IPS-15b (cell line): ENCODE results near the gene MYO5A.
"Not testable (repeated sequence)": the region's sequence is repeated elsewhere in the genome, so short reads cannot be mapped to it uniquely, and the experiment has no call there.

ENCODE experiments used
- H3K27me3 ChIP-seq: one replicate; pipeline ENCODE4 v1.6.1; 2013; ENCODE audit warnings: low read length; ENCODE audit not compliant: control insufficient read depth, insufficient read depth
- H3K36me3 ChIP-seq: one replicate; pipeline ENCODE4 v1.6.1; 2013; ENCODE audit warnings: low read length; ENCODE audit not compliant: control insufficient read depth, insufficient read depth
- H3K4me1 ChIP-seq: one replicate; pipeline ENCODE4 v1.6.1; 2013; ENCODE audit warnings: mild to moderate bottlenecking, low read length; ENCODE audit not compliant: control insufficient read depth, insufficient read depth
- H3K4me3 ChIP-seq: one replicate; pipeline ENCODE4 v1.5.1; 2013; ENCODE audit warnings: low read depth, low read length
- H3K9ac ChIP-seq: one replicate; pipeline ENCODE4 v1.6.1; 2013; ENCODE audit warnings: low read depth, mild to moderate bottlenecking, low read length
- H3K9me3 ChIP-seq: one replicate; pipeline ENCODE4 v1.6.1; 2013; ENCODE audit warnings: mild to moderate bottlenecking, low read length; ENCODE audit not compliant: control insufficient read depth, insufficient read depth

The MYO5A gene

DNA sequence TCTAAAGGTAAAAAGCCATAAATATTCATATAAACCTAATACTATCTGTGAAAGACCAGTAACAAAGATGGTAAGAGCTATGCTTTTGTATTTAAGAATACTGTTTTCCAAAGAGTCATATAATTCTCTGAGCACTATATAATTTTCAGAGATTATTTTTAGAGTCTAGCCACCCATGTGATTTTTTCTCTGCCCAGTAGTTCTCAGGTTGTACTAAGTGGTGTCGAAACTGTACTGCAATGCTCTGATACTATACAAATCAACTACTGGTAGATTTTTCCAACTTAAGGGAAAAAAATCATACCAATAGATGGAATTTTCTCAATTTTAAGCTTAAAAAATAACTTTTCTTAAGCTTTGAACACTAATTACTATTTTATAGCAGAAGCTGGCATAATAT is 104.8 kb downstream of the MYO5A start:
- Histone ChIP-seq H3K9me3 (no peaks in the 10 kb centered on the region), H3K36me3 (peaks cover 4% of the 10 kb centered on the region), H3K4me1 (no peaks in the 10 kb centered on the region), H3K9ac (no peak overlapping the region), H3K4me3 (no peak overlapping the region), H3K27me3 (no peaks in the 10 kb centered on the region)

DNA sequence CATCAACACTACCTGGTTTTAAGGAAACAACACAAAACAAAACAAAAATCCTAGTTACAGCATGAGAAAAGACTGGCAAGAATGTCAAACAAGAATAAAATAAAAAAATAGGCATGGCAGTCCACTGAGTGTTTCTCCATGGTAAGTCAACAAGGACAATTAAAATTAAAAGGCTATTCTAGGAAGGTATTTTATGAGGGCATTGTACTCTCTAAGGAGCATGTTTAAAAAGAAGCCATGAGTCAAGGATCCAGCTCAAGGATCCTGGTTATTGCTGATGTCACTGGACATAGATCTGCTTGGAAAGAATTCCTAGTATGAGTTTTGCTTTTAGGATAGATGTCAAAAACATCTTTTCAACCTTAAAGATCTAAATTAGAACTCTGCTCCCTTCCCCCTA is 106.7 kb downstream of the MYO5A start:
- Histone ChIP-seq H3K27me3 (no peaks in the 10 kb centered on the region), H3K9ac (no peak overlapping the region), H3K4me3 (no peak overlapping the region), H3K9me3 (no peaks in the 10 kb centered on the region), H3K4me1 (no peaks in the 10 kb centered on the region), H3K36me3 (peaks cover 4% of the 10 kb centered on the region)

DNA sequence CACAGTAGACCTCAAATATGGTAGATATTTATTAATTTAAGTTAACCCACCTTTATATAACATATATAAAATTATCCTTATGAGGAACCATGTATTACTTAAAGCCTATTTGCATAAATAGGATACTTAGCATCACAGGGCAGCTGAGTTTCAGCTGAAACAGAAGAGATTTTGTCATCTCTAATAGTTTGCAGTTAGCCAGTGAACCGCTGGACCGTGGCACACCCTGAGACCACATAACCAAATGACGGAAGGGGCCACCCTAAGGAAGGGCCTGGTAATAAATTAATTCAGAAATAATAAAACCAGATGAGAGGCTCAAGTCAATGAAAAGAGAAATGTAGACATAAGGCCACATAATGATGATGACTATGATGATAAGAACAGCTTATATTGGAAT is 107.7 kb downstream of the MYO5A start:
- no peaks in the 10 kb centered on the region for H3K4me1 ChIP-seq
- no peak overlapping the region for H3K9ac ChIP-seq
- peaks cover 4% of the 10 kb centered on the region for H3K36me3 ChIP-seq
- no peaks in the 10 kb centered on the region for H3K27me3 ChIP-seq
- no peak overlapping the region for H3K4me3 ChIP-seq
- no peaks in the 10 kb centered on the region for H3K9me3 ChIP-seq

DNA sequence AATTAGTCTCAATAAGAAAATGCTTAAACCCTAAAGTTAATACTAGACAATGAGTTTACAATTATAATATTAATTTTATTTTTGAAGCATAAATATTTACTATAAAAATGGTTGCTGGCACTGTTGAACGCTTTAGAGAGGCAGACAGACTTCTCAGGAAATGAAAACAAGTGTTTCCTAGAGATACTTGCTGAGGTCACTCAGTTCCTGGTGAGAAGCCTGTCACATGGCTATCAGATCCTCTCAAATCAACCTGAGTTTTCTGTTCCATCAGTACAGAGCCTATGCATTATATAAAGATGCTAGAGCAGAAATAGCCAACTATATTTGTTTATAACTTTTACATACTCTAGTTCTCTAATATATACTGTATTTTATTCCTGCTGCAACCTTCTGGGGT is 109.2 kb downstream of the MYO5A start:
- Histone ChIP-seq H3K4me1 (no peaks in the 10 kb centered on the region), H3K4me3 (no peak overlapping the region)

DNA sequence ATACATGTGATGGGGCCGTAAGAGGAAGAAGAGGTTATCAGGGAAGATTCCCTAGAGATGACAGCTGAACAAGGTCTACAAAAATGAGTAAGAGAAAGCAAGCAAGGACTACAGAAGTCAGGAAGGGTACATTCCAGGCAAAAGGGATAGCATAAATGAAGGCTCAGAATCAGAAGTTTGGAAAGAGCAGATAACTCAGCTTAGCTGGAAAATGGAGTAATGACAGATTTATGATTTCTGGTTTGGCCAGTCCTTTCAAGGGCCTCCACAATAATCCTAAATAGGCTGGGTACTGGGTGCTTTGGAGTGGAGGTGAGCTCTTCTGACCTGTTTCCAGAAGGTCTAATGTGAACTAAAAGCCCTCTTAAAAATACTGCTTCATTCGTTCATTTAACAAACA is 110.7 kb downstream of the MYO5A start:
- Histone ChIP-seq H3K27me3 (no peaks in the 10 kb centered on the region), H3K4me1 (no peaks in the 10 kb centered on the region), H3K4me3 (no peak overlapping the region), H3K9me3 (no peaks in the 10 kb centered on the region), H3K9ac (no peak overlapping the region), H3K36me3 (no peaks in the 10 kb centered on the region)

More for the DNA sequence above, 109.2 kb downstream of the MYO5A start:
- Histone ChIP-seq H3K36me3 (no peaks in the 10 kb centered on the region), H3K9me3 (no peaks in the 10 kb centered on the region), H3K27me3 (no peaks in the 10 kb centered on the region), H3K9ac (no peak overlapping the region)

DNA sequence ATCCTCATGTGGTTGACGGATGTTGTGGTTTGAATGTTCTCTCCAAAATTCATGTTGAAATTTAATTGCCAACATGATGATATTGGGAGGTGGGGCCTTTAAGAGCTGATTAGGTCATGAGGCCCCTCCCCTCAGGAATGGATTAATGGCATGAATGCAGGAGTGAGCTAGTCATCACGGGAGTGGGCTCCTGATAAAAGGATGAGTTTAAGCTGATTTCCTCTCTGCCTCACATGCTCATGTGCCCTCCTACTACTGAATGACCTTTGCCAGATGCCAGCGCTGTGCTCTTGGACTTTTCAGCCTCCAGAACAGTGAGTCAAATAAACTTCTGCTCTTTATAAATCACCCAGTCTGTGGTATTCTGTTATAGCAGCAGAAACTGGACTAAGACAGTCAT is 111.2 kb downstream of the MYO5A start:
- no peaks in the 10 kb centered on the region for H3K27me3 ChIP-seq
- H3K36me3 ChIP-seq, result no peaks in the 10 kb centered on the region
- H3K9ac ChIP-seq, result no peak overlapping the region
- no peaks in the 10 kb centered on the region for H3K4me1 ChIP-seq
- no peaks in the 10 kb centered on the region for H3K9me3 ChIP-seq
- H3K4me3 ChIP-seq, result no peak overlapping the region

DNA sequence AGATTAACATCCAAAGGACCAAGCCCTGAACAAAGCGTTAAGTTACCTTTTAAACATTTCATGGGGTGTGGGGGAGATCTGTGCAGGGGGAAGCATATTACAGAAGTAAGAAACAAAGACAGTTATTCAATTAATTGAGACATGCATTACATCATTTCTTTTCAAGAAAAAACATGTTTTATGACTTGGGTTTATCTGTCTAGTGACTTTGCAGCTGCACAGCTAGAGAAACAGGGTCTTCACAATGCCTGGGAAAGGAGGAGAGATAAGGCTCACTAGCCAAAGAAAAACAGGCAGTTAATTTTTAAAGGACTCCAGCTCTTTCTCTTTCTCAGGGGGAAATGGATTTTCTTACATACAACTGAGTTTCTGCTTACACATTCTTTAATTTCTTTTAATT is 112.1 kb downstream of the MYO5A start:
- not testable (repeated sequence) for H3K9ac ChIP-seq, H3K9me3 ChIP-seq, H3K36me3 ChIP-seq, H3K4me1 ChIP-seq, H3K27me3 ChIP-seq, H3K4me3 ChIP-seq

DNA sequence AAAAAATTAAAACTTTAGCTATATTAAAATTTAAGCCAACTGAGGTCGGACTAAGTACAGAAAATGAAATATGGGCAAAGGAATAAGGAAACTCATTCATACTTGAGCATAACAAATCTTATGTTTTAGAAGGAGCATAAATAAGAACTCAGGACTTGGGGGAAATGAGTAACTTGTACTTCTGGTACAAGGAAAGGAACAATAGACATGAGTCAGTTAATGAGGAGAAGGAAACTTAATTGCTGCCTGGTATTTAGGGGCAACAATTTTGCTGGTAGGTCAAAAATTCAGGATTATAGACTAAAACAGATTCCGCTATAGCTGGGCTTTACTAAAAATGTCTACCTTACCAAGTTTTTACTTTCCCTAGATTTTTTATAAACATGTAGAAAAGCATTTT is 113.1 kb downstream of the MYO5A start:
- no peak overlapping the region for H3K9ac ChIP-seq
- H3K36me3 ChIP-seq, result no peaks in the 10 kb centered on the region
- no peaks in the 10 kb centered on the region for H3K4me1 ChIP-seq
- no peaks in the 10 kb centered on the region for H3K9me3 ChIP-seq
- no peaks in the 10 kb centered on the region for H3K27me3 ChIP-seq
- no peak overlapping the region for H3K4me3 ChIP-seq

DNA sequence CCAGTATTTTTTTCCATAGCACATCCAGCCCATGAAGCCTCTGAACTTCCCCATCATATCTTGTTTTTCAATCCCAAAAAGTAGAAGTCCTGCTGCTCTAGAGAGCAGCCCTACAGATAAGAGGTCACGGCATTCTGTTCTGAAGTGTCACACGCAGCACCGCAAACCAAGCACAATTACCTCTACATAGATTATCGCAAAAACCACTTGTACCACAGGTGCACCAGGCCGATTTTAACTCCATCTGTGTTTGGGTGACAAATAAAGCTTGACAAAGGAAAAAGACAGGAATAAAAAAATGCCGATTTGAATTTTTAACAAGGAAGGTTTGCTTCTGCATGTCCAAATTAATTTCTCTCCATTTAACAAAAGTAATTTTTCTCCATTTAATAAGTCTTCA is 113.7 kb downstream of the MYO5A start:
- H3K36me3 ChIP-seq, result no peaks in the 10 kb centered on the region
- H3K9me3 ChIP-seq, result no peaks in the 10 kb centered on the region
- H3K4me3 ChIP-seq, result no peak overlapping the region
- H3K27me3 ChIP-seq, result no peaks in the 10 kb centered on the region
- H3K4me1 ChIP-seq, result no peaks in the 10 kb centered on the region
- no peak overlapping the region for H3K9ac ChIP-seq

DNA sequence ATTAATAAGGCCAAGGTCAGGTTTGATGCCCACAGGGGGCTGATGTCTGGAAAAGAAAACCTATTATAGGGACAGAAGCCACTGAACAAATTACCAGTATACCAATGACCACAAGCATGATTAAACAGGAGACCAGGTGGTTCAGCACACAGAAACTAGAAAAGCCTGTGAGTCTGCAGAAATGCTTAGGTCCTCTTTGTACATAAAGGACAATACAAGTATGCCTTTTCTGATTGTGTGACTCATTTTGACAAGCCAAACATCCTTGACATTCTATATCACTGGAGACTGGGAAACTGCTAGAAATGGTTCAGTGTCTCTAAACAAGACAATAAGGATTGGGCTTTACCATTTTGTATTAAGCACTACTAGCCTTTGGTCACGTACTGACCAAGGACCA is 119.9 kb downstream of the MYO5A start:
- no peaks in the 10 kb centered on the region for H3K36me3 ChIP-seq

DNA sequence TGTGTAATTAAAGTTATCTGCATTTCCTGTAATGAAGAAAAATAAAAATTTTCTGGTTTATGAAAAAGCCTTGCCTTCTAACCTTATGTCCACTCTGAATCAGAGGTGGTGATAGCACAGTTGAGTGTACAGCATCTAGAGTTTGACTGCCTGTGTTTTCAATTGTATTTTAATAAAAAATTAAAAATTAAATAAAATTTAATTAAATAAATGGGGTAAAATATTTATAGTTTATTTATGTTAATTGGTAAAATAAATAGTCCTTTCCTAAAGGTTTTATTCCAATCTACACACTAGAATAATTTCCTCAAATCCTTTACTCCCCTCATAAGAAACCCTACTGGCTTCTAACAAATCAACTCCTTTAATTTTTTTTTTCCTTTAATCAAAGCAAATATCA is 121.3 kb downstream of the MYO5A start:
- Histone ChIP-seq H3K9me3 (no peaks in the 10 kb centered on the region), H3K4me1 (no peaks in the 10 kb centered on the region), H3K9ac (no peak overlapping the region), H3K4me3 (no peak overlapping the region), H3K27me3 (no peaks in the 10 kb centered on the region), H3K36me3 (no peaks in the 10 kb centered on the region)

More for the DNA sequence above, 119.9 kb downstream of the MYO5A start:
- no peaks in the 10 kb centered on the region for H3K4me1 ChIP-seq
- H3K9me3 ChIP-seq, result no peaks in the 10 kb centered on the region
- no peak overlapping the region for H3K9ac ChIP-seq
- H3K27me3 ChIP-seq, result no peaks in the 10 kb centered on the region
- no peak overlapping the region for H3K4me3 ChIP-seq

DNA sequence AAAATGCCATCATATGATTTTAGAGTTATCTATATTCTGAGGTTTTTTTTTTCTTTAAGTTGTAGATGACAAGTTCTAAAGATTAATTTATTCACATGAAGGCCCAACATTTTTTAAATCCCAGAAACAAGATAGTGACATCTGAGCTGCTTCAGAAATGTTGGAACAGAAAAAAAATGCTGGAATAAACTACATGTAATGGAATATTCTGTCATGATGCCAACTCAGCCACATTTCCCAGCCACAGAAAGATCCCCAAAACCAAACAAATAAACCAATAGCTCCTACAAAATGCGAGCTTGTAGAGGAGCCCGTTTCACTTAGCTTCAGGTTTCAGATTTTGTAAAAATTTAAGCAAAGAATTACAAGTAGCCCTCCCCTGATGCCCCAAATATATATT is 122.1 kb downstream of the MYO5A start:
- Histone ChIP-seq H3K36me3 (no peaks in the 10 kb centered on the region), H3K4me1 (no peaks in the 10 kb centered on the region), H3K9me3 (no peaks in the 10 kb centered on the region), H3K9ac (no peak overlapping the region), H3K4me3 (no peak overlapping the region), H3K27me3 (no peaks in the 10 kb centered on the region)

DNA sequence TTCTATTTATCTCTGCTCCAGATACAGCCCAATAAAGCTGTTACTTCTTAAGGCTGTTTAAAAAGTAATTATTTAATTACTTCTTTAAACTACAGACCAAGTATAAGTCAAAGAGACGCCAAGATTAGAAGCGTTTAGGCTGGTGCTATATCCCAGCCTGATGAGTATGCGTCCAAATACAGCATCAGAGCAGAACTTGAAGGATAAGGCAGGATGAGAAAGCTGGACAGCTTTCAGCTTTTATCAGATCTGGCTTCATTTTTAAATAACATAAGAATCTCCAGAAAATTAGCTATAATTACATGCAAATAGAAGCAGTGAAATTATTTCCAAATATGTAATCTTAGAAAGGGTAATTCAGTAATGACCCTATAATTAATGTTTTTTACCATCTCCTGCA is 122.8 kb downstream of the MYO5A start:
- no peak overlapping the region for H3K4me3 ChIP-seq
- H3K4me1 ChIP-seq, result no peaks in the 10 kb centered on the region
- H3K36me3 ChIP-seq, result no peaks in the 10 kb centered on the region
- no peaks in the 10 kb centered on the region for H3K27me3 ChIP-seq
- no peak overlapping the region for H3K9ac ChIP-seq
- H3K9me3 ChIP-seq, result no peaks in the 10 kb centered on the region
